ENCODE results near the gene ARHGAP33. TPM values are rescaled to one million over a fixed set of nuclear protein-coding genes. Genes with fewer than 3 reads are reported as not detected.

The ARHGAP33 gene
- 27.3 TPM for polyA plus RNA-seq (ENCODE audit: insufficient read length)
- long read RNA-seq, donor 1, partial matches to known transcripts, result 22 of 23 reads
- long read RNA-seq, donor 1, other reads (novel, unspliced or antisense), result 0 of 23 reads
- long read RNA-seq, donor 2, partial matches to known transcripts, result 9 of 9 reads
- long read RNA-seq, donor 2, other reads (novel, unspliced or antisense), result 0 of 9 reads
- long read RNA-seq, donor 3, partial matches to known transcripts, result 10 of 10 reads
- long read RNA-seq, donor 3, other reads (novel, unspliced or antisense), result 0 of 10 reads
- long read RNA-seq, donor 4, partial matches to known transcripts, result 0 of 1 reads
- long read RNA-seq, donor 4, other reads (novel, unspliced or antisense), result 0 of 1 reads
- long read RNA-seq, donor 5, partial matches to known transcripts, result 10 of 10 reads
- long read RNA-seq, donor 5, other reads (novel, unspliced or antisense), result 0 of 10 reads
- long read RNA-seq, donor 6, partial matches to known transcripts, result 6 of 7 reads
- long read RNA-seq, donor 6, other reads (novel, unspliced or antisense), result 0 of 7 reads
- long read RNA-seq, donor 7, partial matches to known transcripts, result 16 of 17 reads
- long read RNA-seq, donor 7, other reads (novel, unspliced or antisense), result 0 of 17 reads
- long read RNA-seq, donor 8, result 0 reads

- DNase-seq, result peak; percentile 99
Observed at GRCh38 chr19:35775298-35776101, at the start of gene ARHGAP33. Gene ARHGAP33, plus strand, starts transcription at chr19:35775564. Its CDS starts 95 bp downstream, at chr19:35775659.

GRCh38 chr19:35727053-35727955 is 48.1 kb upstream of the ARHGAP33 start:
- no peak for DNase-seq

GRCh38 chr19:35727956-35728706 is 47.2 kb upstream of the ARHGAP33 start:
- no peak for DNase-seq

GRCh38 chr19:35729021-35729420 is 46.3 kb upstream of the ARHGAP33 start:
- no peak for DNase-seq

- DNase-seq, result no peak
Observed at GRCh38 chr19:35729763-35730162, 45.6 kb upstream of the ARHGAP33 start.

GRCh38 chr19:35730326-35730725 is 45.0 kb upstream of the ARHGAP33 start:
- no peak for DNase-seq

- DNase-seq, result no peak
Observed at GRCh38 chr19:35731353-35731752, 44.0 kb upstream of the ARHGAP33 start.

- DNase-seq, result no peak
Observed at GRCh38 chr19:35731779-35732405, 43.5 kb upstream of the ARHGAP33 start.

GRCh38 chr19:35732540-35733179 is 42.7 kb upstream of the ARHGAP33 start:
- DNase-seq, result no peak

- no peak for DNase-seq
Observed at GRCh38 chr19:35733180-35734125, 41.9 kb upstream of the ARHGAP33 start.

- DNase-seq, result no peak
Observed at GRCh38 chr19:35734273-35734672, 41.1 kb upstream of the ARHGAP33 start.

GRCh38 chr19:35734889-35735288 is 40.5 kb upstream of the ARHGAP33 start:
- no peak for DNase-seq

GRCh38 chr19:35736913-35737886 is 38.2 kb upstream of the ARHGAP33 start:
- DNase-seq, result no peak

GRCh38 chr19:35738021-35738886 is 37.1 kb upstream of the ARHGAP33 start:
- DNase-seq, result no peak

GRCh38 chr19:35738887-35739229 is 36.5 kb upstream of the ARHGAP33 start:
- DNase-seq, result no peak
